ENCODE results near the gene ARPC5. TPM values are rescaled to one million over a fixed set of nuclear protein-coding genes. Genes with fewer than 3 reads are reported as not detected.
A peak's percentile ranks its signal among the peaks of the same experiment; 100 is the strongest.

ARPC5 gene
- 147 and 189 TPM in 2 replicates for polyA plus RNA-seq (2011; rRNA removed)
- 37.2 and 44.0 TPM in 2 replicates for polyA plus RNA-seq (2012; cell fraction: cytosol; rRNA removed)
- polyA plus RNA-seq (2012; cell fraction: nucleus; rRNA removed) = 9.9 and 21.1 TPM in 2 replicates
- 180 to 207 TPM (median 198 TPM) in 3 replicates for polyA plus RNA-seq (2017; fragmentation: RNase III; extraction: RNeasy Plus Mini Kit Qiagen cat#74134 plus additional on column Dnase treatment)
- 52.7 and 59.0 TPM in 2 replicates for polyA minus RNA-seq (2011; rRNA and poly(A)+ RNA removed)

GRCh38 chr1:183635606-183636333 is at the start of gene ARPC5:
ARPC5 (minus strand) TSS chr1:183635783; CDS start chr1:183635659, 124 bp downstream.
- CTCF ChIA-PET = interaction anchor here (1.7 kb wide), 1 partner anchor 67 kb away, joined by 4 read pairs; no protein-coding TSS in a partner anchor
- peak within 1 kb of the TSS; percentile 97 for H3K4me2 ChIP-seq
- WGBS (ENCODE audit: missing lambda C conversion rate) = under 1% methylated on average over 25 of the region's 65 CpGs
- FAIRE-seq (no peak), ATAC-seq (peak; percentile 90 to 95), DNase-seq (ENCODE audit: low read depth in 1 of 2, low spot score in 1 of 2) (peak; percentile 87 to 98)
- H3K9me3 ChIP-seq = no peaks in the 10 kb centered on the region
- POLR2A ChIA-PET = interaction anchor here (0.6 to 0.7 kb wide), 4 partner anchors 11 to 673 kb away, joined by 3 to 4 read pairs (median 4); partner anchors contain the start of gene SMG7
- peak within 1 kb of the TSS; percentile 98 for H3K27ac ChIP-seq
- H3K4me3 ChIP-seq = peak within 1 kb of the TSS; percentile 96
- peaks cover 27% of the 10 kb centered on the region for H3K4me1 ChIP-seq
- TF ChIP-seq CHD4 (IDR thresholded peaks at IDR 0.05; ENCODE audit: borderline replicate concordance) = no peak
- peak; percentile 74; the same call in 1 of the 2 replicates for TF ChIP-seq PHF8 (IDR thresholded peaks at IDR 0.05; ENCODE audit: borderline replicate concordance, low read depth)
- no peak for TF ChIP-seq REST (IDR thresholded peaks at IDR 0.05)
- no peak for TF ChIP-seq ZNF302 (CRISPR knock-in tag; IDR thresholded peaks at IDR 0.05)
- TF ChIP-seq E2F6 (IDR thresholded peaks at IDR 0.05; ENCODE audit: borderline replicate concordance, low read depth) = peak; percentile 67
- no peak for TF ChIP-seq RNF2 (IDR thresholded peaks at IDR 0.05; ENCODE audit: borderline replicate concordance, low read depth)
- no peak for TF ChIP-seq ESRRA (IDR thresholded peaks at IDR 0.05; ENCODE audit: borderline replicate concordance, low read length)
- TF ChIP-seq USF2 (IDR thresholded peaks at IDR 0.05) = peak; percentile 95
- no peak for TF ChIP-seq SREBF2 (IDR thresholded peaks at IDR 0.05)
- peak; percentile 72; the same call in 1 of the 2 replicates for TF ChIP-seq KDM1A (IDR thresholded peaks at IDR 0.05; ENCODE audit: low read depth)
- no peak for TF ChIP-seq SMC3 (IDR thresholded peaks at IDR 0.05)
- TF ChIP-seq KDM5A (IDR thresholded peaks at IDR 0.05) = peak; percentile 48; the same call in 1 of the 2 replicates
- peak; percentile 59; the same call in 1 of the 3 replicates for TF ChIP-seq BCL3 (IDR thresholded peaks at IDR 0.05)
- no peak for TF ChIP-seq ZFP36 (IDR thresholded peaks at IDR 0.05; ENCODE audit: borderline replicate concordance, partially characterized antibody)
- TF ChIP-seq MAX (IDR thresholded peaks at IDR 0.05) = peak; percentile 76
- TF ChIP-seq RFX5 (IDR thresholded peaks at IDR 0.05) = peak; percentile 15; the same call in 1 of the 2 replicates
- TF ChIP-seq FOSL2 (IDR thresholded peaks at IDR 0.05) = no peak
- 0 out of 2 replicates have a peak, but pooled peaks have one; percentile 9 for TF ChIP-seq FOSL2 (CRISPR knock-in tag; IDR thresholded peaks at IDR 0.05)
- TF ChIP-seq RARB (CRISPR knock-in tag; IDR thresholded peaks at IDR 0.05) = no peak
- TF ChIP-seq HES2 (IDR thresholded peaks at IDR 0.05) = no peak
- TF ChIP-seq MAFK (IDR thresholded peaks at IDR 0.05; ENCODE audit: partially characterized antibody) = no peak
- no peak for TF ChIP-seq MYC (IDR thresholded peaks at IDR 0.05; ENCODE audit: borderline replicate concordance, low read length)
- no peak for TF ChIP-seq EP300 (IDR thresholded peaks at IDR 0.05)
- no peak for TF ChIP-seq CTCF (IDR thresholded peaks at IDR 0.05)
- TF ChIP-seq PBX3 (IDR thresholded peaks at IDR 0.05) = 0 out of 2 replicates have a peak, but pooled peaks have one; percentile 38
- TF ChIP-seq CEBPB (IDR thresholded peaks at IDR 0.05) = no peak
- TF ChIP-seq EHMT2 (IDR thresholded peaks at IDR 0.05; ENCODE audit: low read depth) = no peak
- no peak for TF ChIP-seq NPAS2 (CRISPR knock-in tag; IDR thresholded peaks at IDR 0.05; ENCODE audit: borderline replicate concordance)
- TF ChIP-seq POLR2A (IDR thresholded peaks at IDR 0.05; ENCODE audit: low read length) = peak; percentile 88

Measured in A549 (cell line).